GM12878 (cell line): ENCODE measurements around the gene TXNDC9. TPM values are rescaled to one million over a fixed set of nuclear protein-coding genes. Genes with fewer than 3 reads are reported as not detected.
"Not testable (repeated sequence)": the region's sequence is repeated elsewhere in the genome, so short reads cannot be mapped to it uniquely, and the experiment has no call there.

Experiments used
- ATAC-seq: fragments of 200-7000 bp; cut with Tn5 transposase; 3 replicates; pipeline ENCODE4 v1.9.1; 2020; ENCODE audit warnings: mild to moderate bottlenecking, moderate library complexity
- BruUV-seq: library from RNA; stranded (reverse); fragments of 400-500 nt; replicated peaks from 2 replicates; lab custom pipeline; 2021; lab: Mats Ljungman, UMichigan
- CTCF ChIA-PET: fragments of 300-600 bp; sonication (Branson Sonifier 250); formaldehyde crosslinking; extraction: SDS; loops from one replicate; lab custom pipeline; 2021; ENCODE audit warnings: inconsistent platforms; lab: Yijun Ruan, JAX
- POLR2A ChIA-PET: fragments of 350-600 bp; formaldehyde crosslinking; extraction: SDS; loops from one replicate; lab custom pipeline; 2021; ENCODE audit warnings: inconsistent platforms; lab: Charles Lee
- RAD21 ChIA-PET: fragments of 300-600 bp; sonication (Branson Sonifier 250); formaldehyde crosslinking; loops from one replicate; lab custom pipeline; 2023; ENCODE audit warnings: antibody characterized with exemption; ENCODE audit not compliant: unreplicated experiment; lab: Charles Lee
- SMC1A ChIA-PET: fragments of 300-600 bp; sonication (Branson Sonifier 250); formaldehyde crosslinking; loops from one replicate; lab custom pipeline; 2023; ENCODE audit not compliant: unreplicated experiment, uncharacterized antibody; lab: Charles Lee
- DNase-seq: peaks from one replicate; pipeline ENCODE4 v3.0.0-alpha.2; 2011; ENCODE audit warnings: low read depth, low spot score
- FAIRE-seq: peaks from 3 replicates; lab custom pipeline; 2011; peaks lifted over from hg19 to GRCh38; lab: Jason Lieb, UNC
- H2AFZ ChIP-seq: 2 replicates; pipeline ENCODE4 v1.6.0; 2011; ENCODE audit warnings: low read depth, low read length, control low read depth; ENCODE audit not compliant: control insufficient read depth
- H3K27ac ChIP-seq: 2 replicates; pipeline ENCODE4 v1.5.1; 2011; ENCODE audit warnings: control low read depth; ENCODE audit not compliant: control insufficient read depth, insufficient read depth
- H3K27me3 ChIP-seq, 2 experiments: replicated peaks in 1 of 2; 2 replicates each; pipeline versions ENCODE4 v1.6.0 to v1.6.1; 2011; ENCODE audit warnings: low read length in 1 of 2; ENCODE audit not compliant: control insufficient read depth in 2 of 2, insufficient read depth in 2 of 2
- H3K36me3 ChIP-seq, 2 experiments: 2 replicates each; pipeline ENCODE4 v1.5.1; 2011; ENCODE audit warnings: low read length in 1 of 2; ENCODE audit not compliant: control insufficient read depth in 2 of 2, insufficient read depth in 2 of 2
- H3K4me1 ChIP-seq: 2 replicates; pipeline ENCODE4 v1.6.1; 2011; ENCODE audit warnings: mild to moderate bottlenecking, low read length, moderate library complexity, mixed read lengths; ENCODE audit not compliant: control insufficient read depth, insufficient read depth
- H3K4me2 ChIP-seq: 2 replicates; pipeline ENCODE4 v1.6.0; 2011; ENCODE audit warnings: control low read depth; ENCODE audit not compliant: control insufficient read depth, insufficient read depth
- H3K4me3 ChIP-seq: fragments of 200-600 bp; sonication (generic); 2 replicates; pipeline ENCODE4 v1.5.1; 2016
- H3K79me2 ChIP-seq: 2 replicates; pipeline ENCODE4 v1.6.0; 2011; ENCODE audit warnings: low read length; ENCODE audit not compliant: control insufficient read depth, insufficient read depth
- H3K9ac ChIP-seq: 2 replicates; pipeline ENCODE4 v1.8.0; 2011; ENCODE audit warnings: low read length, control low read depth, mixed read lengths; ENCODE audit not compliant: control insufficient read depth, insufficient read depth
- H3K9me3 ChIP-seq: replicated peaks from 3 replicates; pipeline ENCODE4 v1.5.1; 2011; ENCODE audit warnings: mild to moderate bottlenecking, low read length; ENCODE audit not compliant: control insufficient read depth, insufficient read depth
- H4K20me1 ChIP-seq: 2 replicates; pipeline ENCODE4 v1.6.0; 2011; ENCODE audit not compliant: control insufficient read depth, insufficient read depth
- BCL11A ChIP-seq: IDR thresholded peaks from 2 replicates; pipeline ENCODE4 v1.6.1; 2011; ENCODE audit warnings: low read depth, low read length
- ELK1 ChIP-seq: IDR thresholded peaks from 2 replicates; pipeline ENCODE4 v1.6.1; 2012; ENCODE audit warnings: low read depth, low read length, improper control_type of control experiment
- IKZF2 ChIP-seq, 2 experiments: fragments of 450-650 bp; IDR thresholded peaks; 2 replicates each; pipeline ENCODE4 v1.6.1; 2017; ENCODE audit warnings: mild to moderate bottlenecking in 2 of 2, moderate library complexity in 2 of 2
- POLR2A ChIP-seq: IDR thresholded peaks from 2 replicates; pipeline ENCODE4 v1.6.1; 2011; ENCODE audit warnings: low read depth, mild to moderate bottlenecking, low read length
- SMAD5 ChIP-seq: IDR thresholded peaks from 2 replicates; pipeline ENCODE4 v1.6.1; 2016; ENCODE audit warnings: antibody characterized with exemption, low read depth
- WGBS: methylation state at CpG from one replicate; pipeline ENCODE4 v1.1.6; 2016; ENCODE audit warnings: low lambda C conversion rate; ENCODE audit not compliant: insufficient replicate concordance, insufficient coverage; ENCODE audit errors: missing lambda C conversion rate; 5-methylcytosine and 5-hydroxymethylcytosine counted together
- in situ Hi-C: fragments of 300-500 bp; cut with MboI; formaldehyde crosslinking; loops from 9 replicates; pipeline ENCODE4 v1.14.3; 2018; ENCODE audit warnings: mixed read lengths
- intact Hi-C: fragments of 100-400 bp; cut with micrococcal nuclease; formaldehyde crosslinking; loops from one replicate; pipeline ENCODE4 v1.14.2; 2022; ENCODE audit not compliant: unreplicated experiment
- polyA plus RNA-seq, 11 experiments: library from polyadenylated mRNA; depleted of rRNA in 4 of 11; unstranded in 6 of 11; stranded (reverse) in 5 of 11; fragments of >200 nt; fragmentation: Nextera tagmentation in 4 of 11; fragmentation: Illumina TruSeq in 1 of 11; extraction: Ambion mirVana in 4 of 11; extraction: Trizol in 1 of 11; gene quantifications; 1 replicate in 1 of 11; 2 replicates in 10 of 11; pipeline versions ENCODE4 v1.2.1 to v1.2.3, GENCODE V29; 2011 to 2016; ENCODE audit warnings: inconsistent platforms in 2 of 11, missing spikeins in 2 of 11, low read depth in 1 of 11
- total RNA-seq, 4 experiments: library from RNA; depleted of rRNA in 3 of 4; stranded (reverse); fragments of >200 nt in 3 of 4; fragmentation: Illumina TruSeq in 1 of 4; extraction: Trizol in 1 of 4; gene quantifications; 2 replicates each; pipeline versions ENCODE4 v1.2.1 to v1.2.3, GENCODE V29; 2013 to 2021

The TXNDC9 gene
- total and polyA plus RNA-seq, 10 of the 15 experiments (the other 5 are each of a cell fraction or from before 2014, with no cell fraction given): 27.0 to 170 (median 50.9) TPM

DNA sequence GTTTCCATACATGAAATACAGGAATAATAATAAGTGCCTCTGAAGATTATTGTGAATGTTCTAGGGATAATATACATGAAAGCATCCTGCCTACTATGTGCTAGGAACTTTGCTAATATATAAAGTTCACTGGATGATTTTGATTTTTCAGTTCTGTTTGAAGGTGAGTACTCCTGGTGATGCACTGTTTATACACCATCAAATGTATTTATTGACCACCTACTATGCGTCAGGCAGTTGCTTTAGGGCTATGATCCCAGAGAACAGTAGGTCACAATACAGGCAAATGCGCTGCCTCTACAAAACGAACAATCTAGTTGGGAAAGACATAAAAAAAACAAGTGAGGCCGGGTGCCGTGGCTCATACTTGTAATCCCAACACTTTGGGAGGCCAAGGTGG lies 10.7 kb downstream of the TXNDC9 start:
- no peak for TF ChIP-seq IKZF2 (IDR thresholded peaks at IDR 0.05)
- TF ChIP-seq POLR2A: no peak
- no peak for TF ChIP-seq ELK1
- no peak for TF ChIP-seq SMAD5
- TF ChIP-seq BCL11A: no peak
- Histone ChIP-seq H3K27ac (no peak overlapping the region), H3K4me2 (no peak overlapping the region), H4K20me1 (no peaks in the 10 kb centered on the region), H3K36me3 (peaks cover 8 to 14% of the 10 kb centered on the region in 2 experiments; a peak in 3 of 4 replicates), H3K4me3 (no peak overlapping the region), H3K4me1 (no peaks in the 10 kb centered on the region), H3K79me2 (no peaks in the 10 kb centered on the region; the same call in 1 of the 2 replicates), H3K9me3 (no peaks in the 10 kb centered on the region), H2AFZ (no peak overlapping the region), H3K27me3 (no peaks in the 10 kb centered on the region), H3K9ac (no peak overlapping the region)
- BruUV-seq: no TSS peak
- ChIA-PET SMC1A (no interaction called here), RAD21 (no interaction called here), CTCF (no interaction called here), POLR2A (no interaction called here)
- ATAC-seq (no peak), DNase-seq (no peak), FAIRE-seq (no peak)
- in situ Hi-C loops (no loop called here), intact Hi-C loops (no loop called here)
- 96% methylated on average over 5 of the region's 5 CpGs for WGBS

GRCh38 chr2:99317873-99318200 lies 18.3 kb downstream of the TXNDC9 start:
- H3K79me2 ChIP-seq, H3K9me3 ChIP-seq, ATAC-seq, POLR2A ChIA-PET, FAIRE-seq, H4K20me1 ChIP-seq, intact Hi-C loops, BruUV-seq, CTCF ChIA-PET, H3K9ac ChIP-seq, H2AFZ ChIP-seq, H3K4me1 ChIP-seq, H3K4me2 ChIP-seq, DNase-seq, H3K27ac ChIP-seq, SMC1A ChIA-PET, H3K27me3 ChIP-seq, RAD21 ChIA-PET, H3K4me3 ChIP-seq, in situ Hi-C loops: not testable (repeated sequence)
- H3K36me3 ChIP-seq: peaks cover 2 to 16% of the 10 kb centered on the region in 2 experiments
- WGBS: 100% methylated on average over 7 of the region's 7 CpGs
